Esophagus squamous epithelium (tissue), 4 donors: ENCODE measurements around the gene KLHL29.

Source experiments
- POLR2A ChIP-seq, 4 donors: fragments of 450-650 bp; IDR thresholded peaks; one replicate each; pipeline ENCODE4 v1.6.1; 2017; ENCODE audit warnings: antibody characterized with exemption in 4 of 4, mild to moderate bottlenecking in 4 of 4, moderate library complexity in 3 of 4
- TF ChIP-seq, protein P1 (sequence below), 6 experiments: fragments of 450-650 bp in 4 of 6; fragments of 200-600 bp in 2 of 6; sonication (generic) in 2 of 6; IDR thresholded peaks; one replicate each; pipeline ENCODE4 v1.5.1; 2016 to 2019; ENCODE audit warnings: antibody characterized with exemption in 6 of 6, mild to moderate bottlenecking in 4 of 6, moderate library complexity in 4 of 6

DNA sequence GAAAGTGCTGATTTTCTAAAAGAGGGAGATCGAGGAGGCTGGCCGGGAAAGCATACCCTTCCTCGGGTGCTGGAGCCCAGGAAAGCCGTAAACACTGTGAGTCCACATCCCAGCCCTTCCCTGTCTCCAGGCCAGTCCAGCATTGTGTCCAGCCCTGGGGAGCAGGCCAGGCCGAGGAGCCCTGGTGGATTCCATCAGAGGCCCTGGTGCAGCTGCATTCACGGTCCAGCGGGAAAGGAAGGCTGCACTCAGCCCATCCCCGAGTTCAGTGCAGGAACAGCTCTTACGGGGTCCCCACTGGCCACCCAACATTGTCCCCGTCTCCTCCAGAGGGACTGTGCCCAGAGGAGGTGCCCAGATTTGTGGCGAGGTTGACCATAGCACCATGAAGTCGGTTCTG lies 218.6 kb downstream of the KLHL29 start:
- TF ChIP-seq POLR2A (IDR thresholded peaks at IDR 0.05), result no peak
- TF ChIP-seq, protein P1, sequence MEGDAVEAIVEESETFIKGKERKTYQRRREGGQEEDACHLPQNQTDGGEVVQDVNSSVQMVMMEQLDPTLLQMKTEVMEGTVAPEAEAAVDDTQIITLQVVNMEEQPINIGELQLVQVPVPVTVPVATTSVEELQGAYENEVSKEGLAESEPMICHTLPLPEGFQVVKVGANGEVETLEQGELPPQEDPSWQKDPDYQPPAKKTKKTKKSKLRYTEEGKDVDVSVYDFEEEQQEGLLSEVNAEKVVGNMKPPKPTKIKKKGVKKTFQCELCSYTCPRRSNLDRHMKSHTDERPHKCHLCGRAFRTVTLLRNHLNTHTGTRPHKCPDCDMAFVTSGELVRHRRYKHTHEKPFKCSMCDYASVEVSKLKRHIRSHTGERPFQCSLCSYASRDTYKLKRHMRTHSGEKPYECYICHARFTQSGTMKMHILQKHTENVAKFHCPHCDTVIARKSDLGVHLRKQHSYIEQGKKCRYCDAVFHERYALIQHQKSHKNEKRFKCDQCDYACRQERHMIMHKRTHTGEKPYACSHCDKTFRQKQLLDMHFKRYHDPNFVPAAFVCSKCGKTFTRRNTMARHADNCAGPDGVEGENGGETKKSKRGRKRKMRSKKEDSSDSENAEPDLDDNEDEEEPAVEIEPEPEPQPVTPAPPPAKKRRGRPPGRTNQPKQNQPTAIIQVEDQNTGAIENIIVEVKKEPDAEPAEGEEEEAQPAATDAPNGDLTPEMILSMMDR (IDR thresholded peaks at IDR 0.05), result no peak
